Motor neuron (in vitro differentiated cells): Measurements from ENCODE around the gene MAST4. TPM values are rescaled to one million over a fixed set of nuclear protein-coding genes. Genes with fewer than 3 reads are reported as not detected.
A peak's percentile ranks its signal among the peaks of the same experiment; 100 is the strongest.

Source experiments
- ATAC-seq, 8 experiments: fragments of 200-7000 bp; cut with Tn5 transposase; replicated peaks in 6 of 8; 2 replicates each; pipeline ENCODE4 v1.8.0; 2021; ENCODE audit warnings: mild to moderate bottlenecking in 8 of 8, moderate library complexity in 8 of 8
- H3K27ac ChIP-seq, 2 donors: fragments of 250-450 bp; sonication (Bioruptor Pico); 2 replicates each; pipeline ENCODE4 v1.9.0; 2021; ENCODE audit warnings: antibody characterized with exemption in 2 of 2, mild to moderate bottlenecking in 2 of 2, moderate library complexity in 1 of 2
- H3K4me1 ChIP-seq, 2 donors: fragments of 250-450 bp; sonication (Bioruptor Pico); replicated peaks in 1 of 2; 2 replicates each; pipeline ENCODE4 v1.6.1; 2021; ENCODE audit warnings: antibody characterized with exemption in 2 of 2, mild to moderate bottlenecking in 2 of 2, moderate library complexity in 1 of 2
- H3K4me3 ChIP-seq, 5 donors: fragments of 250-450 bp; sonication (Bioruptor Pico); 2 replicates each; pipeline ENCODE4 v1.9.0; 2021; ENCODE audit warnings: antibody characterized with exemption in 5 of 5, mild to moderate bottlenecking in 5 of 5, moderate library complexity in 4 of 5
- WGBS, 10 experiments: fragments of 450-650 bp; shearing (Covaris generic); methylation state at CpG; one replicate each; pipeline ENCODE4 v1.0.0; 2022; 5-methylcytosine and 5-hydroxymethylcytosine counted together
- in situ Hi-C, 9 experiments: fragments of 400-800 bp; cut with MboI; loops; one replicate each; pipeline ENCODE4 v1.15.0; 2021; ENCODE audit warnings: low sequenced_read_pairs in 9 of 9, low pct_unique_long_range_greater_than_20kb in 2 of 9; ENCODE audit not compliant: unreplicated experiment in 9 of 9
- total RNA-seq, 8 experiments: library from RNA; unstranded; fragments of 300-600 nt; gene quantifications; 2 replicates each; pipeline versions ENCODE4 v1.2.3 to v1.2.4, GENCODE V29; 2022

The MAST4 gene
- total RNA-seq, 8 experiments from 2014 or later = 4.3 to 26.1 (median 12.9) TPM

GRCh38 chr5:66989781-66990180 lies 393.6 kb downstream of the MAST4 start:
- Histone ChIP-seq H3K4me1 (peaks cover 0 to 2% of the 10 kb centered on the region in 2 donors), H3K4me3 (no peak overlapping the region), H3K27ac (no peak overlapping the region)
- 54 to 100% (median 93%) methylated on average over 1 to 2 of the region's 2 CpGs; no CpG with 5 or more reads in 1 of the 10 experiments for WGBS, 10 experiments
- ATAC-seq = no peak
- in situ Hi-C loops = loop anchor here in 2 of 9 experiments (25.0 kb wide), 1 partner anchor 148 kb away; no protein-coding TSS in a partner anchor

- no peak for ATAC-seq
These were observed 395.6 kb downstream of the MAST4 start for GRCh38 chr5:66991746-66992145.

GRCh38 chr5:66992547-66992946 lies 396.4 kb downstream of the MAST4 start:
- H3K4me1 ChIP-seq = peaks cover 0 to 2% of the 10 kb centered on the region in 2 donors
- in situ Hi-C loops = loop anchor here in 2 of 9 experiments (25.0 kb wide), 1 partner anchor 145 kb away; no protein-coding TSS in a partner anchor
- ATAC-seq = no peak
- no peak overlapping the region for H3K4me3 ChIP-seq
- WGBS, 10 experiments = 20 to 100% (median 88%) methylated on average over 1 to 4 of the region's 4 CpGs; no CpG with 5 or more reads in 4 of the 10 experiments
- no peak overlapping the region for H3K27ac ChIP-seq

More at GRCh38 chr5:66991746-66992145, 395.6 kb downstream of the MAST4 start:
- 0 to 39% (median 13%) methylated on average over 1 to 2 of the region's 2 CpGs; no CpG with 5 or more reads in 2 of the 10 experiments for WGBS, 10 experiments
- H3K27ac ChIP-seq = no peak overlapping the region
- H3K4me1 ChIP-seq = peaks cover 0 to 2% of the 10 kb centered on the region in 2 donors
- H3K4me3 ChIP-seq = no peak overlapping the region
- in situ Hi-C loops = loop anchor here in 2 of 9 experiments (25.0 kb wide), 1 partner anchor 146 kb away; no protein-coding TSS in a partner anchor

- no peak for ATAC-seq
- in situ Hi-C loops = loop anchor here in 2 of 9 experiments (25.0 kb wide), 1 partner anchor 144 kb away; no protein-coding TSS in a partner anchor
- Histone ChIP-seq H3K4me3 (no peak overlapping the region), H3K27ac (no peak overlapping the region), H3K4me1 (peaks cover 0 to 2% of the 10 kb centered on the region in 2 donors)
These were observed 397.3 kb downstream of the MAST4 start for GRCh38 chr5:66993448-66993847.

GRCh38 chr5:66993882-66994281 lies 397.7 kb downstream of the MAST4 start:
- ATAC-seq = no peak
- Histone ChIP-seq H3K27ac (no peak overlapping the region), H3K4me3 (no peak overlapping the region), H3K4me1 (peaks cover 0 to 2% of the 10 kb centered on the region in 2 donors)
- in situ Hi-C loops = loop anchor here in 2 of 9 experiments (25.0 kb wide), 1 partner anchor 143 kb away; no protein-coding TSS in a partner anchor
- 60 to 100% (median 94%) methylated on average over 1 to 4 of the region's 4 CpGs; no CpG with 5 or more reads in 1 of the 10 experiments for WGBS, 10 experiments

GRCh38 chr5:66994790-66995189 lies 398.6 kb downstream of the MAST4 start:
- in situ Hi-C loops = loop anchor here in 2 of 9 experiments (25.0 kb wide), 1 partner anchor 143 kb away; no protein-coding TSS in a partner anchor
- WGBS, 10 experiments = 75 to 100% (median 94%) methylated on average over 1 to 2 of the region's 2 CpGs; no CpG with 5 or more reads in 3 of the 10 experiments
- no peak overlapping the region for H3K4me3 ChIP-seq
- H3K4me1 ChIP-seq = peaks cover 0 to 2% of the 10 kb centered on the region in 2 donors
- peak in 1 of 8 experiments; percentile 64 for ATAC-seq
- H3K27ac ChIP-seq = no peak overlapping the region

GRCh38 chr5:67000794-67001475 lies 404.7 kb downstream of the MAST4 start:
- no peak overlapping the region for H3K4me3 ChIP-seq
- in situ Hi-C loops = loop anchor here in 1 of 9 experiments (25.0 kb wide), 1 partner anchor 189 kb away; no protein-coding TSS in a partner anchor
- peaks cover 3 to 10% of the 10 kb centered on the region in 2 donors for H3K4me1 ChIP-seq
- no peak for ATAC-seq
- 88 to 100% (median 92%) methylated on average over 1 to 3 of the region's 3 CpGs for WGBS, 10 experiments
- no peak overlapping the region for H3K27ac ChIP-seq

GRCh38 chr5:67002832-67003684 lies 406.9 kb downstream of the MAST4 start:
- Histone ChIP-seq H3K27ac (no peak overlapping the region), H3K4me1 (peaks cover 3 to 10% of the 10 kb centered on the region in 2 donors), H3K4me3 (peak overlapping the region in 1 of 5 donors; percentile 49)
- 29 to 95% (median 71%) methylated on average over 2 to 6 of the region's 6 CpGs for WGBS, 10 experiments
- ATAC-seq = no peak
- in situ Hi-C loops = loop anchor here in 1 of 9 experiments (25.0 kb wide), 1 partner anchor 191 kb away; no protein-coding TSS in a partner anchor

GRCh38 chr5:67003685-67003934 lies 407.4 kb downstream of the MAST4 start:
- WGBS, 10 experiments = 0 to 29% (median 9%) methylated on average over 1 to 4 of the region's 4 CpGs; no CpG with 5 or more reads in 3 of the 10 experiments
- no peak for ATAC-seq
- in situ Hi-C loops = loop anchor here in 1 of 9 experiments (25.0 kb wide), 1 partner anchor 191 kb away; no protein-coding TSS in a partner anchor

GRCh38 chr5:67003935-67004729 lies 407.9 kb downstream of the MAST4 start:
- ATAC-seq = peak; percentile 81 to 97 (median 92)
- Histone ChIP-seq H3K27ac (peak overlapping the region in 1 of 2 donors; percentile 5), H3K4me3 (peak overlapping the region; percentile 33 to 49 (median 38)), H3K4me1 (peaks cover 3 to 10% of the 10 kb centered on the region in 2 donors)
- in situ Hi-C loops = loop anchor here in 1 of 9 experiments (25.0 kb wide), 1 partner anchor 192 kb away; no protein-coding TSS in a partner anchor
- 0 to 20% (median 1%) methylated on average over 1 to 20 of the region's 54 CpGs; no CpG with 5 or more reads in 6 of the 10 experiments for WGBS, 10 experiments

More at GRCh38 chr5:67003685-67003934, 407.4 kb downstream of the MAST4 start:
- Histone ChIP-seq H3K27ac (no peak overlapping the region), H3K4me3 (peak overlapping the region; percentile 33 to 49 (median 38)), H3K4me1 (peaks cover 3 to 10% of the 10 kb centered on the region in 2 donors)

- in situ Hi-C loops = loop anchor here in 1 of 9 experiments (25.0 kb wide), 1 partner anchor 193 kb away; no protein-coding TSS in a partner anchor
- Histone ChIP-seq H3K27ac (no peak overlapping the region), H3K4me3 (peak overlapping the region; percentile 33 to 49 (median 38)), H3K4me1 (peaks cover 3 to 10% of the 10 kb centered on the region in 2 donors)
- ATAC-seq = no peak
- 0 to 40% (median 5%) methylated on average over 1 to 10 of the region's 11 CpGs; no CpG with 5 or more reads in 2 of the 10 experiments for WGBS, 10 experiments
These were observed 408.6 kb downstream of the MAST4 start for GRCh38 chr5:67004730-67005350.
